Aorta (tissue), 5 donors: ENCODE results near the gene LYVE1. TPM values are rescaled to one million over a fixed set of nuclear protein-coding genes. Genes with fewer than 3 reads are reported as not detected.
A peak's percentile ranks its signal among the peaks of the same experiment; 100 is the strongest.

Experiments
- ATAC-seq: fragments of 200-7000 bp; cut with Tn5 transposase; one replicate; pipeline ENCODE4 v1.9.1; 2022; ENCODE audit warnings: moderate library complexity; ENCODE audit not compliant: low FRiP score
- DNase-seq, 2 donors: peaks; one replicate each; pipeline ENCODE4 v3.0.0-alpha.2; 2020
- H3K27ac ChIP-seq, 2 donors: one replicate each; pipeline ENCODE4 v1.5.1; 2013; ENCODE audit warnings: low read length in 2 of 2, mild to moderate bottlenecking in 2 of 2, moderate library complexity in 2 of 2, control low read depth in 1 of 2, inconsistent platforms in 1 of 2, low read depth in 1 of 2
- H3K27me3 ChIP-seq, 2 donors: one replicate each; pipeline ENCODE4 v1.6.1; 2013; ENCODE audit warnings: control low read depth in 1 of 2, low read length in 1 of 2, mild to moderate bottlenecking in 1 of 2, moderate library complexity in 1 of 2; ENCODE audit not compliant: insufficient read depth in 2 of 2, control insufficient read depth in 1 of 2
- H3K36me3 ChIP-seq, 2 donors: one replicate each; pipeline ENCODE4 v1.6.1; 2013; ENCODE audit warnings: control low read depth in 1 of 2, low read length in 1 of 2, mild to moderate bottlenecking in 1 of 2; ENCODE audit not compliant: insufficient read depth in 2 of 2, control insufficient read depth in 1 of 2
- H3K4me1 ChIP-seq, 2 donors: one replicate each; pipeline ENCODE4 v1.6.1; 2013; ENCODE audit warnings: low read length in 2 of 2, control low read depth in 1 of 2, mild to moderate bottlenecking in 1 of 2, moderate library complexity in 1 of 2; ENCODE audit not compliant: insufficient read depth in 2 of 2, control insufficient read depth in 1 of 2
- H3K4me3 ChIP-seq, 2 donors: one replicate each; pipeline ENCODE4 v1.5.1; 2013; ENCODE audit warnings: low read length in 2 of 2, control low read depth in 1 of 2, mild to moderate bottlenecking in 1 of 2
- H3K9me3 ChIP-seq: one replicate; pipeline ENCODE4 v1.6.1; 2013; ENCODE audit warnings: mild to moderate bottlenecking, low read length; ENCODE audit not compliant: control insufficient read depth
- WGBS, 2 donors: extraction: QIAGEN DNeasy Blood & Tissue Kit; methylation state at CpG; one replicate each; pipeline ENCODE4 v1.1.7; 2013; 5-methylcytosine and 5-hydroxymethylcytosine counted together
- intact Hi-C, 2 donors: fragments of 100-400 bp; cut with DNase I; formaldehyde crosslinking; loops; one replicate each; pipeline versions ENCODE4 v1.14.2 to v1.15.0; 2022
- long read RNA-seq, 2 donors: library from polyadenylated mRNA; unstranded; transcript quantifications; one replicate each; pipeline ENCODE4 v2.0.0, GENCODE V29; 2020 to 2021
- polyA plus RNA-seq, 2 donors: library from polyadenylated mRNA; stranded (reverse); fragments of 200-250 nt; gene quantifications; one replicate each; pipeline ENCODE4 v1.2.3, GENCODE V29; 2013
- total RNA-seq, 2 donors: library from RNA; stranded (reverse); fragmentation: NEBNext Ultra II Directional; extraction: Animal tissue kit (Norgen Biotek cat#: 25700); gene quantifications; one replicate each; pipeline ENCODE4 v1.2.1, GENCODE V29; 2021
- donor health status: healthy with polysubstance abuse.
- donor health status: Bipolar disorder and iron deficiency.
- donor health status: DM: no; HTN: no; CAD: no.
- donor health status: DM: no; HTN: no; CAD: no.
- donor health status: DM: yes; HTN: yes; CAD: no.

Gene LYVE1
- total RNA-seq (100 to 1,000 TPM; 165 to 179 TPM), polyA plus RNA-seq (10 to 100 TPM; 11.8 to 28.2 TPM)
- long read RNA-seq, donor 1, transcript LYVE1-201 (6 exons, 3,273 nt): major isoform, 87 of 326 reads
- long read RNA-seq, donor 1, partial matches to known transcripts: 26 of 326 reads
- long read RNA-seq, donor 1, other reads (novel, unspliced or antisense): 212 of 326 reads
- long read RNA-seq, donor 2, transcript LYVE1-201 (6 exons, 3,273 nt): major isoform, 17 of 83 reads
- long read RNA-seq, donor 2, partial matches to known transcripts: 10 of 83 reads
- long read RNA-seq, donor 2, other reads (novel, unspliced or antisense): 56 of 83 reads

GRCh38 chr11:10568486-10568941, at the start of gene LYVE1:
Gene LYVE1 (minus strand): TSS chr11:10568665. CDS start chr11:10568532, 133 bp downstream.
- peak within 1 kb of the TSS; percentile 51 to 82 for H3K27ac ChIP-seq

GRCh38 chr11:10617551-10617950, 49.1 kb upstream of the LYVE1 start:
- peak overlapping the region; percentile 97 to 100 for H3K27ac ChIP-seq
- H3K36me3 ChIP-seq: peaks cover 5 to 11% of the 10 kb centered on the region in 2 donors
- no peaks in the 10 kb centered on the region for H3K27me3 ChIP-seq
- DNase-seq (no peak), ATAC-seq (no peak)
- 5 to 15% methylated on average over 1 of the region's 1 CpG for WGBS, 2 donors
- intact Hi-C loops: no loop called here
- no peak overlapping the region for H3K4me3 ChIP-seq
- H3K4me1 ChIP-seq: peaks cover 0 to 10% of the 10 kb centered on the region in 2 donors
- H3K9me3 ChIP-seq: no peaks in the 10 kb centered on the region

More at GRCh38 chr11:10568486-10568941, at the start of gene LYVE1:
- WGBS, 2 donors: 15 to 20% methylated on average over 7 of the region's 7 CpGs
- intact Hi-C loops: loop anchor here in 1 of 2 donors (10.0 kb wide), 1 partner anchor 166 kb away; no protein-coding TSS in a partner anchor
- DNase-seq (peak in 1 of 2 donors; percentile 62), ATAC-seq (peak; percentile 73)
- peaks cover 2 to 9% of the 10 kb centered on the region in 2 donors for H3K4me1 ChIP-seq
- H3K9me3 ChIP-seq: no peaks in the 10 kb centered on the region
- H3K4me3 ChIP-seq: no peak within 1 kb of the TSS
- peaks cover under 1 to 2% of the 10 kb centered on the region in 2 donors for H3K36me3 ChIP-seq
- H3K27me3 ChIP-seq: no peaks in the 10 kb centered on the region

GRCh38 chr11:10611979-10612862, 43.8 kb upstream of the LYVE1 start:
- intact Hi-C loops: no loop called here
- Histone ChIP-seq H3K27me3 (no peaks in the 10 kb centered on the region), H3K9me3 (no peaks in the 10 kb centered on the region), H3K4me3 (no peak overlapping the region), H3K4me1 (peaks cover 0 to 6% of the 10 kb centered on the region in 2 donors), H3K36me3 (peaks cover 4 to 15% of the 10 kb centered on the region in 2 donors), H3K27ac (peak overlapping the region in 1 of 2 donors; percentile 54)
- no peak for DNase-seq
- no peak for ATAC-seq
- WGBS, 2 donors: 90 to 91% methylated on average over 9 of the region's 9 CpGs

- Histone ChIP-seq H3K36me3 (peaks cover 11 to 20% of the 10 kb centered on the region in 2 donors), H3K4me1 (peaks cover 0 to 6% of the 10 kb centered on the region in 2 donors), H3K4me3 (no peak overlapping the region), H3K27me3 (no peaks in the 10 kb centered on the region), H3K27ac (peak overlapping the region; percentile 36 to 45), H3K9me3 (no peaks in the 10 kb centered on the region)
- intact Hi-C loops: no loop called here
- ATAC-seq (no peak), DNase-seq (no peak)
- 96 to 97% methylated on average over 3 of the region's 3 CpGs for WGBS, 2 donors
Measured at GRCh38 chr11:10609636-10610035, 41.2 kb upstream of the LYVE1 start.

- no peak for DNase-seq
- no peak overlapping the region for H3K4me3 ChIP-seq
- peaks cover 16 to 17% of the 10 kb centered on the region in 2 donors for H3K36me3 ChIP-seq
- H3K27ac ChIP-seq: no peak overlapping the region
- no peaks in the 10 kb centered on the region for H3K9me3 ChIP-seq
- H3K27me3 ChIP-seq: no peaks in the 10 kb centered on the region
- H3K4me1 ChIP-seq: peaks cover 0 to 6% of the 10 kb centered on the region in 2 donors
- intact Hi-C loops: no loop called here
- no peak for ATAC-seq
Measured at GRCh38 chr11:10608584-10608983, 40.1 kb upstream of the LYVE1 start.

GRCh38 chr11:10607462-10608132, 39.1 kb upstream of the LYVE1 start:
- H3K4me3 ChIP-seq: no peak overlapping the region
- WGBS, 2 donors: 48 to 50% methylated on average over 6 of the region's 6 CpGs
- peak overlapping the region; percentile 36 to 59 for H3K27ac ChIP-seq
- H3K9me3 ChIP-seq: no peaks in the 10 kb centered on the region
- ATAC-seq (no peak), DNase-seq (peak in 1 of 2 donors; percentile 37)
- H3K27me3 ChIP-seq: no peaks in the 10 kb centered on the region
- peaks cover 0 to 5% of the 10 kb centered on the region in 2 donors for H3K4me1 ChIP-seq
- peaks cover 11 to 23% of the 10 kb centered on the region in 2 donors for H3K36me3 ChIP-seq
- intact Hi-C loops: no loop called here

- DNase-seq (no peak), ATAC-seq (peak; percentile 26)
- WGBS, 2 donors: 38 to 42% methylated on average over 6 of the region's 6 CpGs
- peaks cover 11 to 27% of the 10 kb centered on the region in 2 donors for H3K36me3 ChIP-seq
- H3K4me1 ChIP-seq: peaks cover 0 to 5% of the 10 kb centered on the region in 2 donors
- H3K27me3 ChIP-seq: no peaks in the 10 kb centered on the region
- no peak overlapping the region for H3K4me3 ChIP-seq
- no peaks in the 10 kb centered on the region for H3K9me3 ChIP-seq
- H3K27ac ChIP-seq: peak overlapping the region; percentile 53 to 59
- intact Hi-C loops: no loop called here
Measured at GRCh38 chr11:10606536-10607208, 38.2 kb upstream of the LYVE1 start.

- intact Hi-C loops: no loop called here
- ATAC-seq (peak; percentile 33), DNase-seq (peak; percentile 83 to 89)
- Histone ChIP-seq H3K27me3 (no peaks in the 10 kb centered on the region), H3K9me3 (no peaks in the 10 kb centered on the region), H3K4me1 (peaks cover 0 to 1% of the 10 kb centered on the region in 2 donors), H3K36me3 (peaks cover 10 to 32% of the 10 kb centered on the region in 2 donors), H3K4me3 (no peak overlapping the region), H3K27ac (peak overlapping the region in 1 of 2 donors; percentile 88)
- 22 to 26% methylated on average over 6 of the region's 6 CpGs for WGBS, 2 donors
Measured at GRCh38 chr11:10605941-10606381, 37.5 kb upstream of the LYVE1 start.
